Measurements from ENCODE around the gene TMC7. TPM values are rescaled to one million over a fixed set of nuclear protein-coding genes. Genes with fewer than 3 reads are reported as not detected.

TMC7 gene
- total and polyA plus RNA-seq, 4 donors, result 0.06 to 0.42 (median 0.09) TPM

- H3K9me3 ChIP-seq (ENCODE audit: control insufficient read depth in 4 of 4, low read length in 3 of 4), result no peaks in the 10 kb centered on the region
- no peak overlapping the region for H3K9ac ChIP-seq (ENCODE audit: low read depth in 1 of 2, low read length in 2 of 2)
- no peaks in the 10 kb centered on the region for H3K27me3 ChIP-seq (ENCODE audit: control insufficient read depth in 4 of 4, insufficient read depth in 4 of 4, low read length in 3 of 4)
- peaks cover 0 to 1% (median 0%) of the 10 kb centered on the region in 4 donors for H3K36me3 ChIP-seq (ENCODE audit: control insufficient read depth in 4 of 4, insufficient read depth in 3 of 4, low read depth in 1 of 4, low read length in 3 of 4)
- H3K4me1 ChIP-seq (ENCODE audit: control insufficient read depth in 4 of 4, insufficient read depth in 4 of 4, low read length in 3 of 4), result peaks cover 17 to 46% (median 30%) of the 10 kb centered on the region in 4 donors
- no peak for DNase-seq (ENCODE audit: low spot score)
- WGBS, result 53% methylated on average over 4 of the region's 4 CpGs
- H3K27ac ChIP-seq (ENCODE audit: low read depth in 1 of 2, low read length in 2 of 2), result peak overlapping the region; percentile 14 to 50
- TF ChIP-seq CTCF (IDR thresholded peaks at IDR 0.05; ENCODE audit: low read depth, low read length, missing input control) (no peak), ZBTB33 (IDR thresholded peaks at IDR 0.05) (peak; percentile 49), HNF4A (conservative IDR thresholded peaks at IDR 0.05) (peak; percentile 42 to 68), NR2F2 (IDR thresholded peaks at IDR 0.05) (no peak), REST (IDR thresholded peaks at IDR 0.05) (peak; percentile 49), EGR1 (IDR thresholded peaks at IDR 0.05; ENCODE audit: low read depth in 2 of 2) (peak in 1 of 2 donors; percentile 43), FOXA1 (IDR thresholded peaks at IDR 0.05) (peak; percentile 17), RXRA (IDR thresholded peaks at IDR 0.05) (peak in 1 of 2 donors; percentile 82), SP1 (IDR thresholded peaks at IDR 0.05) (peak; percentile 50), FOXA2 (IDR thresholded peaks at IDR 0.05) (peak; percentile 63), RAD21 (IDR thresholded peaks at IDR 0.05) (peak in 1 of 2 donors; percentile 5), YY1 (IDR thresholded peaks at IDR 0.05) (peak; percentile 88), TAF1 (conservative IDR thresholded peaks at IDR 0.05) (no peak), GABPA (IDR thresholded peaks at IDR 0.05 in 1 of 2, conservative IDR thresholded peaks at IDR 0.05 in 1 of 2) (no peak), HNF4G (IDR thresholded peaks at IDR 0.05) (no peak), JUND (IDR thresholded peaks at IDR 0.05) (peak in 1 of 2 donors; percentile 19)
- TF ChIP-seq, protein P1, sequence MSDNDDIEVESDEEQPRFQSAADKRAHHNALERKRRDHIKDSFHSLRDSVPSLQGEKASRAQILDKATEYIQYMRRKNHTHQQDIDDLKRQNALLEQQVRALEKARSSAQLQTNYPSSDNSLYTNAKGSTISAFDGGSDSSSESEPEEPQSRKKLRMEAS (IDR thresholded peaks at IDR 0.05), result peak; percentile 89
- TF ChIP-seq, protein P2, sequence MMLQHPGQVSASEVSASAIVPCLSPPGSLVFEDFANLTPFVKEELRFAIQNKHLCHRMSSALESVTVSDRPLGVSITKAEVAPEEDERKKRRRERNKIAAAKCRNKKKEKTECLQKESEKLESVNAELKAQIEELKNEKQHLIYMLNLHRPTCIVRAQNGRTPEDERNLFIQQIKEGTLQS (IDR thresholded peaks at IDR 0.05), result no peak
- no peak overlapping the region for H3K4me3 ChIP-seq (ENCODE audit: low read depth in 1 of 3, low read length in 3 of 3)
These were observed 127.0 kb downstream of the TMC7 start for GRCh38 chr16:19110537-19111360.

All from liver (tissue), 9 donors.